K562 (cell line): ENCODE results near the gene XPOT. TPM values are rescaled to one million over a fixed set of nuclear protein-coding genes. Genes with fewer than 3 reads are reported as not detected.

ENCODE experiments used
- RCOR1 ChIP-seq, 2 experiments: IDR thresholded peaks; 2 replicates each; pipeline ENCODE4 v1.6.1; 2012; ENCODE audit warnings: low read depth in 2 of 2, low read length in 2 of 2, borderline replicate concordance in 1 of 2, improper control_type of control experiment in 1 of 2
- SETDB1 ChIP-seq: IDR thresholded peaks from one replicate; pipeline ENCODE4 v1.6.1; 2012; ENCODE audit warnings: low read length, control low read depth, inconsistent platforms
- STAT5A ChIP-seq: IDR thresholded peaks from 2 replicates; pipeline ENCODE4 v1.6.1; 2012; ENCODE audit warnings: low read length, inconsistent platforms, borderline replicate concordance
- ZNF407 ChIP-seq: fragments of 450-650 bp; IDR thresholded peaks from 2 replicates; pipeline ENCODE4 v1.6.1; 2016; ENCODE audit warnings: low read depth
- polyA plus RNA-seq, 8 experiments: library from polyadenylated mRNA; depleted of rRNA in 4 of 8; stranded (reverse) in 5 of 8; unstranded in 3 of 8; fragments of >200 nt; fragmentation: Nextera tagmentation in 2 of 8; fragmentation: Illumina TruSeq in 1 of 8; extraction: Ambion mirVana in 2 of 8; extraction: Trizol in 1 of 8; gene quantifications; 2 replicates each; pipeline versions ENCODE4 v1.2.1 to v1.2.3, GENCODE V29; 2011 to 2014; ENCODE audit warnings: inconsistent platforms in 1 of 8, missing spikeins in 1 of 8
- total RNA-seq, 7 experiments: library from RNA; depleted of rRNA in 6 of 7; stranded (reverse); fragments of >200 nt in 6 of 7; fragmentation: Illumina TruSeq in 2 of 7; extraction: Trizol in 2 of 7; gene quantifications; 2 replicates each; pipeline versions ENCODE4 v1.2.1 to v1.2.3, GENCODE V29; 2011 to 2021; ENCODE audit warnings: low replicate concordance in 1 of 7

Gene XPOT
- total and polyA plus RNA-seq, 9 of the 15 experiments (the other 6 are each of a cell fraction or from before 2014, with no cell fraction given), result 26.2 to 192 (median 102) TPM

- TF ChIP-seq ZNF407 (no peak), SETDB1 (no peak), STAT5A (no peak), RCOR1 (IDR thresholded peaks at IDR 0.05; ENCODE audit: borderline replicate concordance in 1 of 2, low read depth in 2 of 2, low read length in 2 of 2) (no peak)
- TF ChIP-seq, all 486 proteins: peak for 0
Measured at GRCh38 chr12:64469455-64470142, 65.4 kb downstream of the XPOT start (continued).
